ENCODE results near the gene ZSCAN4.

- TF ChIP-seq CTCF (IDR thresholded peaks at IDR 0.05) = no peak
- TF ChIP-seq MXI1 (IDR thresholded peaks at IDR 0.05; ENCODE audit: low read depth, low read length) = no peak
- no peak for TF ChIP-seq TEAD4 (IDR thresholded peaks at IDR 0.05; ENCODE audit: borderline replicate concordance, insufficient read depth)
- TF ChIP-seq TAF1 (IDR thresholded peaks at IDR 0.05; ENCODE audit: borderline replicate concordance, low read depth, low read length) = no peak
- no peak for TF ChIP-seq EP300 (IDR thresholded peaks at IDR 0.05; ENCODE audit: borderline replicate concordance in 1 of 2, low read depth in 1 of 2, low read length in 1 of 2)
- TF ChIP-seq RAD21 (IDR thresholded peaks at IDR 0.05; ENCODE audit: low read length) = no peak
Measured at GRCh38 chr19:57655443-57655842, 13.3 kb upstream of the ZSCAN4 start.

All from SK-N-SH (cell line).